Endodermal cell (in vitro differentiated cells): ENCODE measurements around the gene PARM1. TPM values are rescaled to one million over a fixed set of nuclear protein-coding genes. Genes with fewer than 3 reads are reported as not detected.

Source experiments
- DNase-seq: peaks from one replicate; pipeline ENCODE4 v3.0.0-alpha.2; 2017
- H3K27ac ChIP-seq: 2 replicates; pipeline ENCODE4 v1.5.1; 2013; ENCODE audit warnings: mild to moderate bottlenecking, low read depth, low read length, moderate library complexity
- H3K27me3 ChIP-seq: 2 replicates; pipeline ENCODE4 v1.6.1; 2013; ENCODE audit warnings: mild to moderate bottlenecking, low read length, moderate library complexity; ENCODE audit not compliant: insufficient read depth, control insufficient read depth, poor library complexity, severe bottlenecking
- H3K36me3 ChIP-seq: 2 replicates; pipeline ENCODE4 v1.7.0; 2013; ENCODE audit warnings: mild to moderate bottlenecking, low read length, moderate library complexity; ENCODE audit not compliant: control insufficient read depth, insufficient read depth
- H3K4me1 ChIP-seq: one replicate; pipeline ENCODE4 v1.7.0; 2013; ENCODE audit warnings: low read length; ENCODE audit not compliant: control insufficient read depth, insufficient read depth
- H3K4me3 ChIP-seq: 2 replicates; pipeline ENCODE4 v1.5.1; 2013; ENCODE audit warnings: mild to moderate bottlenecking, low read length, moderate library complexity
- H3K9ac ChIP-seq: 2 replicates; pipeline ENCODE4 v1.6.1; 2013; ENCODE audit warnings: mild to moderate bottlenecking, low read length, moderate library complexity; ENCODE audit not compliant: poor library complexity, severe bottlenecking; ENCODE audit errors: extremely low read depth
- H3K9me3 ChIP-seq: 2 replicates; pipeline ENCODE4 v1.6.1; 2013; ENCODE audit warnings: mild to moderate bottlenecking, low read length, moderate library complexity; ENCODE audit not compliant: control insufficient read depth
- H3K27ac Mint-ChIP-seq: 2 replicates; pipeline ENCODE4 v1.8.0; 2020; ENCODE audit warnings: mixed read lengths
- H3K27me3 Mint-ChIP-seq: 2 replicates; pipeline ENCODE4 v1.8.0; 2021; ENCODE audit warnings: mild to moderate bottlenecking, mixed read lengths; ENCODE audit not compliant: insufficient read depth
- H3K36me3 Mint-ChIP-seq: 2 replicates; pipeline ENCODE4 v1.8.0; 2020; ENCODE audit warnings: low read depth, mixed read lengths
- H3K4me1 Mint-ChIP-seq: 2 replicates; pipeline ENCODE4 v1.8.0; 2020; ENCODE audit warnings: mixed read lengths
- H3K4me3 Mint-ChIP-seq: 2 replicates; pipeline ENCODE4 v1.8.0; 2020; ENCODE audit warnings: mild to moderate bottlenecking, moderate library complexity, mixed read lengths
- H3K9me3 Mint-ChIP-seq: 2 replicates; pipeline ENCODE4 v1.8.0; 2020; ENCODE audit warnings: mild to moderate bottlenecking, mixed read lengths
- WGBS, 2 experiments: methylation state at CpG; one replicate each; pipeline versions ENCODE4 v1.1.5 to v1.1.7; 2013; ENCODE audit warnings: missing lambda C conversion rate in 2 of 2, mixed read lengths in 1 of 2; ENCODE audit not compliant: insufficient coverage in 1 of 2, insufficient read length in 1 of 2; 5-methylcytosine and 5-hydroxymethylcytosine counted together
- total RNA-seq, 2 donors: library from RNA; stranded (reverse); fragmentation: NEBNext Ultra II Directional in 1 of 2; extraction: Animal tissue kit (Norgen Biotek cat#: 25700) in 1 of 2; gene quantifications; 2 replicates in 1 of 2; 3 replicates in 1 of 2; pipeline ENCODE4 v1.2.1, GENCODE V29; 2021
- TF ChIP-seq, protein P1 (sequence below): fragments of 200-600 bp; sonication (generic); conservative IDR thresholded peaks from 2 replicates; pipeline ENCODE4 v1.5.0; 2021; ENCODE audit warnings: antibody characterized with exemption, mild to moderate bottlenecking

The PARM1 gene
- total RNA-seq, 2 donors from 2014 or later: 0.13 to 1.1 TPM

GRCh38 chr4:74904509-74905065 lies 28.3 kb upstream of the PARM1 start:
- Mint-ChIP-seq H3K27ac (no peak overlapping the region), H3K4me3 (no peak overlapping the region), H3K4me1 (no peaks in the 10 kb centered on the region), H3K27me3 (no peaks in the 10 kb centered on the region), H3K36me3 (no peaks in the 10 kb centered on the region), H3K9me3 (no peaks in the 10 kb centered on the region)
- Histone ChIP-seq H3K4me3 (no peak overlapping the region), H3K36me3 (no peaks in the 10 kb centered on the region), H3K27ac (no peak overlapping the region), H3K9me3 (no peaks in the 10 kb centered on the region), H3K4me1 (no peaks in the 10 kb centered on the region), H3K27me3 (no peaks in the 10 kb centered on the region), H3K9ac (no peak overlapping the region)
- 90 to 100% methylated on average over 2 to 3 of the region's 3 CpGs for WGBS, 2 experiments
- TF ChIP-seq, protein P1, sequence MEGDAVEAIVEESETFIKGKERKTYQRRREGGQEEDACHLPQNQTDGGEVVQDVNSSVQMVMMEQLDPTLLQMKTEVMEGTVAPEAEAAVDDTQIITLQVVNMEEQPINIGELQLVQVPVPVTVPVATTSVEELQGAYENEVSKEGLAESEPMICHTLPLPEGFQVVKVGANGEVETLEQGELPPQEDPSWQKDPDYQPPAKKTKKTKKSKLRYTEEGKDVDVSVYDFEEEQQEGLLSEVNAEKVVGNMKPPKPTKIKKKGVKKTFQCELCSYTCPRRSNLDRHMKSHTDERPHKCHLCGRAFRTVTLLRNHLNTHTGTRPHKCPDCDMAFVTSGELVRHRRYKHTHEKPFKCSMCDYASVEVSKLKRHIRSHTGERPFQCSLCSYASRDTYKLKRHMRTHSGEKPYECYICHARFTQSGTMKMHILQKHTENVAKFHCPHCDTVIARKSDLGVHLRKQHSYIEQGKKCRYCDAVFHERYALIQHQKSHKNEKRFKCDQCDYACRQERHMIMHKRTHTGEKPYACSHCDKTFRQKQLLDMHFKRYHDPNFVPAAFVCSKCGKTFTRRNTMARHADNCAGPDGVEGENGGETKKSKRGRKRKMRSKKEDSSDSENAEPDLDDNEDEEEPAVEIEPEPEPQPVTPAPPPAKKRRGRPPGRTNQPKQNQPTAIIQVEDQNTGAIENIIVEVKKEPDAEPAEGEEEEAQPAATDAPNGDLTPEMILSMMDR: peak; percentile 54
- DNase-seq: no peak

DNA sequence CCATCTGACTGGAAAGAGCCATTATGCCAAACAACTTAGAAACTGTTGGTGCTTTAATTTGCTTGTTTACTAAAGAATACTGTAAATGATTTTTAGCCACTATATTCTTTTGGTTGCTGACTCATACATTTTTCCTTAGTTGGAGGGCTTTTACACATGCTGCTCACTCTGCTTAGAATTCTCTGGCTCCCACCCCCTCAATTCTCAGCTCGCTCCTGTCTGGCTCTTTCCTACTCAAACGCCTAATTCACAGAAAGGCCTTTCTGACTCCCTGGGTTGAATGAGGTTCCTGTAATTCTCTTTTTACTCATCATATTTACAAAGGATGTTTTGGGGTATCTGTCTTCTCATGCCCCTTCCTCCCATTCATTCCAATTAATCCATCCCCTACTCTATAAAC lies 26.1 kb upstream of the PARM1 start:
- no peaks in the 10 kb centered on the region for H3K4me1 Mint-ChIP-seq

GRCh38 chr4:74919783-74920182 lies 13.1 kb upstream of the PARM1 start:
- no peaks in the 10 kb centered on the region for H3K9me3 ChIP-seq
- H3K4me3 Mint-ChIP-seq: no peak overlapping the region

More for the DNA sequence above, 26.1 kb upstream of the PARM1 start:
- no peaks in the 10 kb centered on the region for H3K36me3 Mint-ChIP-seq
- no peaks in the 10 kb centered on the region for H3K27me3 ChIP-seq
- H3K4me3 Mint-ChIP-seq: no peak overlapping the region
- H3K36me3 ChIP-seq: no peaks in the 10 kb centered on the region
- H3K9ac ChIP-seq: no peak overlapping the region
- peaks cover 8% of the 10 kb centered on the region for H3K9me3 Mint-ChIP-seq
- WGBS, 2 experiments: 80 to 89% methylated on average over 2 of the region's 2 CpGs
- H3K4me3 ChIP-seq: no peak overlapping the region
- DNase-seq: no peak
- no peaks in the 10 kb centered on the region for H3K4me1 ChIP-seq
- H3K27ac ChIP-seq: no peak overlapping the region
- H3K27ac Mint-ChIP-seq: no peak overlapping the region
- H3K9me3 ChIP-seq: no peaks in the 10 kb centered on the region
- TF ChIP-seq, protein P1: no peak
- peaks cover 2% of the 10 kb centered on the region for H3K27me3 Mint-ChIP-seq

More at GRCh38 chr4:74919783-74920182, 13.1 kb upstream of the PARM1 start:
- H3K4me3 ChIP-seq: no peak overlapping the region
- DNase-seq: no peak
- Mint-ChIP-seq H3K27ac (no peak overlapping the region), H3K36me3 (no peaks in the 10 kb centered on the region), H3K4me1 (no peaks in the 10 kb centered on the region), H3K9me3 (no peaks in the 10 kb centered on the region), H3K27me3 (no peaks in the 10 kb centered on the region)
- WGBS, 2 experiments: 96 to 97% methylated on average over 4 to 6 of the region's 6 CpGs
- no peak overlapping the region for H3K27ac ChIP-seq
- TF ChIP-seq, protein P1: no peak
- H3K4me1 ChIP-seq: no peaks in the 10 kb centered on the region
- H3K27me3 ChIP-seq: no peaks in the 10 kb centered on the region
- H3K36me3 ChIP-seq: no peaks in the 10 kb centered on the region
- H3K9ac ChIP-seq: no peak overlapping the region
